ENCODE data around the gene PEX11A. TPM values are rescaled to one million over a fixed set of nuclear protein-coding genes. Genes with fewer than 3 reads are reported as not detected.

The PEX11A gene
- total RNA-seq, 1 experiment from 2014 or later: 1.3 TPM

DNA sequence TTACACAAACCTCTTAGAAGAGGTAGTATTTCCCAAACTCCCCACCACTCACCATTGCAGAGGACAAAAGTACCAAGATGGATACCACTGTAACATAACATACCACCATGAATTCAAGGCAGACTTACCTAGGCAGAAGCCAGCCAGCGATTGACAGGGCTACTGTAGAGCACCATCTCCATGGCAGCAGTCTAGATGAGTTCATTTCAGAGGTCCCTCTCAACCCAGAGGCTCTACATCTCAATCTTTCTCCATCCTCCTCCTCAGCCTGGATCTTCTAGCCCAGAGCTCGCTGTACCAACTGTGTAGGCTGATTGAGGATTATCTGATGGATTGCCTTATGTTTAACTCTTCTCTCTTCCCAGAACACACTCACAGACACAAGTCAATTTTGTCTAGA lies 9.4 kb downstream of the PEX11A start:
- peaks cover 10% of the 10 kb centered on the region for H3K27me3 Mint-ChIP-seq (ENCODE audit: low read depth)
- no CpG with 5 or more reads among the region's 2 CpGs for WGBS (ENCODE audit: extremely low coverage, insufficient read length, low lambda C conversion rate)

More for the DNA sequence above, 9.4 kb downstream of the PEX11A start:
- H3K4ac ChIP-seq (ENCODE audit: low read depth, low read length): no peak overlapping the region
- no peaks in the 10 kb centered on the region for H3K9me3 ChIP-seq (ENCODE audit: control insufficient read depth, low read depth, low read length)
- DNase-seq: no peak
- no peak overlapping the region for H3K23ac ChIP-seq (ENCODE audit: insufficient read length, low read depth, low read length)
- no peak overlapping the region for H3K14ac ChIP-seq (ENCODE audit: insufficient read depth, low read length)
- Mint-ChIP-seq H3K4me1 (no peaks in the 10 kb centered on the region), H3K36me3 (ENCODE audit: insufficient read depth in 1 of 3, low read depth in 3 of 3) (no peaks in the 10 kb centered on the region), H3K9me3 (no peaks in the 10 kb centered on the region), H3K27ac (no peak overlapping the region; a peak in 1 of 7 replicates), H3K4me3 (no peak overlapping the region)
- no peak overlapping the region for H3T11ph ChIP-seq (ENCODE audit: low read length)
- TF ChIP-seq CTCF (conservative IDR thresholded peaks at IDR 0.05): no peak
- H4K20me1 ChIP-seq (ENCODE audit: control insufficient read depth, insufficient read depth, insufficient read length): no peaks in the 10 kb centered on the region
- H3K79me2 ChIP-seq (ENCODE audit: insufficient read depth, low read length): no peaks in the 10 kb centered on the region
- no peak overlapping the region for H2AK5ac ChIP-seq (ENCODE audit: insufficient read length, low read length)
- H4K8ac ChIP-seq (replicated peaks; ENCODE audit: insufficient read length, low read depth, low read length): no peak overlapping the region
- no peak overlapping the region for H2BK12ac ChIP-seq (ENCODE audit: insufficient read length, low read depth, low read length)
- H3K27me3 ChIP-seq (ENCODE audit: insufficient read depth, low read length): no peaks in the 10 kb centered on the region
- no peak overlapping the region for H3K9ac ChIP-seq (ENCODE audit: extremely low read depth, insufficient read length, low read length)
- no peaks in the 10 kb centered on the region for H3K79me1 ChIP-seq (ENCODE audit: insufficient read depth, low read depth, low read length, poor library complexity, severe bottlenecking)
- H2BK5ac ChIP-seq (ENCODE audit: insufficient read length, low read length): no peak overlapping the region
- H3K18ac ChIP-seq (ENCODE audit: insufficient read length, low read depth, low read length): no peak overlapping the region
- H3K4me1 ChIP-seq (ENCODE audit: insufficient read depth, low read length): no peaks in the 10 kb centered on the region
- no peak overlapping the region for H2BK120ac ChIP-seq (ENCODE audit: low read depth, low read length, poor library complexity, severe bottlenecking)
- H4K5ac ChIP-seq (ENCODE audit: insufficient read length, low read depth, low read length): no peak overlapping the region
- H3K56ac ChIP-seq (ENCODE audit: insufficient read length, low read depth, low read length): no peak overlapping the region
- no peak overlapping the region for H2BK15ac ChIP-seq (ENCODE audit: low read depth, low read length)
- no peak overlapping the region for H2AFZ ChIP-seq (ENCODE audit: low read length)
- H3K27ac ChIP-seq (ENCODE audit: insufficient read length, low read depth, low read length): no peak overlapping the region
- no peaks in the 10 kb centered on the region for H3K23me2 ChIP-seq (ENCODE audit: insufficient read length, low read depth, low read length, poor library complexity, severe bottlenecking)
- no peak overlapping the region for H3K4me2 ChIP-seq (ENCODE audit: insufficient read depth, insufficient read length, low read length)
- no peak overlapping the region for H4K91ac ChIP-seq (ENCODE audit: insufficient read length, low read depth, low read length)
- H2BK20ac ChIP-seq (ENCODE audit: low read depth, low read length, poor library complexity, severe bottlenecking): no peak overlapping the region

Data from H9 (cell line).